GM13977 (cell line): Measurements from ENCODE around the gene AFTPH.

Experiments
- DNase-seq: peaks from one replicate; pipeline ENCODE4 v3.0.0; 2012; ENCODE audit warnings: low spot score
- in situ Hi-C: fragments of 300-500 bp; cut with MboI; formaldehyde crosslinking; loops from one replicate; pipeline ENCODE4 v1.12.0; 2022; ENCODE audit warnings: low sequenced_read_pairs, low pct_unique_long_range_greater_than_20kb, mixed read lengths, inconsistent platforms; ENCODE audit not compliant: unreplicated experiment
- TF ChIP-seq, protein P1 (sequence below): IDR thresholded peaks from 2 replicates; pipeline ENCODE4 v1.5.1; 2012; ENCODE audit warnings: mild to moderate bottlenecking, control low read depth; ENCODE audit not compliant: insufficient read depth; ENCODE audit errors: extremely low read depth, missing control alignments

Gene AFTPH

DNA sequence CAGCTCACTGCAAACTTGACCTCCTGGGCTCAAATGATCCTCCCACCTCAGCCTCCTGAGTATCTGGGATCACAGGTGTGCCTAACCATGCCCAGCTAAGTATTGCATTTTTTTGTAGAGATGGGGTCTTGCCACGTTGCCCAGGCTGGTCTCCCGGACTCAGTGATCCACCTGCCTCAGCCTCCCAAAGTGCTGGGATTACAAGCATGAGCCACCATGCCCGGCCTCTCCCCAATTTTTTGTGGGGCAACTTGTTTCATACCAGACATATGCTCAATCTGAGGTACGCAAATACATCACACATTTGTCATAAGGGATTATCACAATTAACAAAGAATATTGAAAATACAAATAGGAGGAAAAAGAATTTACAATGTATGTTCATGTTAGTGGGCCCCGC, 42.5 kb upstream of the AFTPH start:
- in situ Hi-C loops: loop anchor here (10.0 kb wide), 2 partner anchors 157 to 427 kb away; no protein-coding TSS in a partner anchor

DNA sequence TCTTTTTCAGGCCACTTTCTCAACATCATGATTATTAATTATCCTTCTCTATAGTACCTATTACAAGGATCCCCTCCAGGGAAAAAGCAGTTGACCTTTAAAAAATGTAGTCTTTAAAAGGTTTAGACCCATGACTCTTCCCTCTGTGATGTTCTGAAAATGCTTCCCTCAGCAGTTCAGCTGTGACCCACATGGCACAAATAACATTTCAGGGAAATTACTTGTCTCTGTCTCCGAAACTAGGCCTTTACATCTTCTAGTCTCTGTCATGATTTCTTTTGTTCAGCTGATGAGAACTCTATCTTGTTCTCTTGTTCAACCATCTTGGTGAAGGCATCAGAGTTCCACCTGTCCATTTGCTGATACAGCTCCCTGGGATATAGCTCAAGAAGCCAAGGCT, 41.9 kb upstream of the AFTPH start:
- DNase-seq: no peak
- in situ Hi-C loops: loop anchor here (10.0 kb wide), 2 partner anchors 157 to 427 kb away; no protein-coding TSS in a partner anchor
- TF ChIP-seq, protein P1, sequence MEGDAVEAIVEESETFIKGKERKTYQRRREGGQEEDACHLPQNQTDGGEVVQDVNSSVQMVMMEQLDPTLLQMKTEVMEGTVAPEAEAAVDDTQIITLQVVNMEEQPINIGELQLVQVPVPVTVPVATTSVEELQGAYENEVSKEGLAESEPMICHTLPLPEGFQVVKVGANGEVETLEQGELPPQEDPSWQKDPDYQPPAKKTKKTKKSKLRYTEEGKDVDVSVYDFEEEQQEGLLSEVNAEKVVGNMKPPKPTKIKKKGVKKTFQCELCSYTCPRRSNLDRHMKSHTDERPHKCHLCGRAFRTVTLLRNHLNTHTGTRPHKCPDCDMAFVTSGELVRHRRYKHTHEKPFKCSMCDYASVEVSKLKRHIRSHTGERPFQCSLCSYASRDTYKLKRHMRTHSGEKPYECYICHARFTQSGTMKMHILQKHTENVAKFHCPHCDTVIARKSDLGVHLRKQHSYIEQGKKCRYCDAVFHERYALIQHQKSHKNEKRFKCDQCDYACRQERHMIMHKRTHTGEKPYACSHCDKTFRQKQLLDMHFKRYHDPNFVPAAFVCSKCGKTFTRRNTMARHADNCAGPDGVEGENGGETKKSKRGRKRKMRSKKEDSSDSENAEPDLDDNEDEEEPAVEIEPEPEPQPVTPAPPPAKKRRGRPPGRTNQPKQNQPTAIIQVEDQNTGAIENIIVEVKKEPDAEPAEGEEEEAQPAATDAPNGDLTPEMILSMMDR: no peak

More for the DNA sequence above, 42.5 kb upstream of the AFTPH start:
- no peak for DNase-seq
- TF ChIP-seq, protein P1: no peak

DNA sequence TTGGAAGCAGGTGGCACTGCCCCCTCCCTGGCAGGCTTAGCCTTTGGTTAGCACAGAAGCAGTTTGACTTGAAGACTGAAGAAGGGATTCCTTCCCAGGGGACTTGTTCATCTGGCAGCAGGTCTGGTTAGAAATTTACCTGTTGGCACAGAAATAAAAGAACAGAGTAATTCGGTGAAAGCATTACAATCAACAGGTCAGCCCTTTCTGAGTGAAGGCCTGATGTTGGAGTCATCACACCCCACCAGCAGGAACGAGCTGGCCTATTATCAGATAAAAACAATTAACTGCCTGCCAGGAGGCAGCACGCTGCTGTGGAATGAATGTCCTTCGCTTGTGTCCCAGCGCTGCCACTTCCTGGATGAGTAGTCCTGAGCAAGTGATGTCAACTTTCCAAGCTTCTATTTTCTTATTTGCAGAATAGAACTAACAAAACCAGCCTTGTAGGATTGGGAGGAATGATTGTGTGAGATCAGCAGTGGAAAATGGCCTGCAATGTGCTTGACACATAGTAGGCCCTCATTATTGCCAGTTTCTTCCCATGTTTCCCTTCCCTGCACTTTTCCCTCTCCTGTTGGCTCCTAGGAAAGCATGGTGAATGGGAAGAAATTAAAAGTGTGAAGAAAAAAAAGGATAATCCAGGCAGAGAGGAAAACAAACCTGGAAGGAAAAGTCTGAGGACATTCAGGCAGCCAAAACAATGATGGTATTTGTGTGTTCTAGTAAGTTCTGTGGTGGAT, 41.2 kb upstream of the AFTPH start:
- DNase-seq: no peak
- in situ Hi-C loops: loop anchor here (10.0 kb wide), 2 partner anchors 158 to 428 kb away; no protein-coding TSS in a partner anchor

DNA sequence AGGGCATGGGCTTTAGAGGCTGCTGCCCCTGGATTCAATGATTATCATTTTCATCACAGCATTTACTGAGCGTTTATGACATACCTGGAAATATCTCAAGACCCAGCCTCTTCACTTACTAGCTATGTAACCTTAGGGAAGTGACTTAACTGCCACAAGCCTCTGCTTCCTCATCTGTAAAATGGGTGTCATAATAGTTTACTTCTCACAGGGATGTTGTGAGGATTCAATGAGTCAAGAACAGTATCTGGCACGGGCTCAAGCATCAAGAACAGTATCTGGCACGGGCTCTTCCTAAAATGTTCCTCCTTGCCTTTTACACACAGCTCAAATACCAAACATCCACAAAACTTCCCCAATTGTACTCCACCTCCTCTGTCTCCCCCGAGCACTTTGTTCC, 38.8 kb upstream of the AFTPH start:
- TF ChIP-seq, protein P1: no peak
- no peak for DNase-seq
- in situ Hi-C loops: loop anchor here (10.0 kb wide), 2 partner anchors 161 to 431 kb away; no protein-coding TSS in a partner anchor

More for the DNA sequence above, 41.2 kb upstream of the AFTPH start:
- TF ChIP-seq, protein P1: no peak

DNA sequence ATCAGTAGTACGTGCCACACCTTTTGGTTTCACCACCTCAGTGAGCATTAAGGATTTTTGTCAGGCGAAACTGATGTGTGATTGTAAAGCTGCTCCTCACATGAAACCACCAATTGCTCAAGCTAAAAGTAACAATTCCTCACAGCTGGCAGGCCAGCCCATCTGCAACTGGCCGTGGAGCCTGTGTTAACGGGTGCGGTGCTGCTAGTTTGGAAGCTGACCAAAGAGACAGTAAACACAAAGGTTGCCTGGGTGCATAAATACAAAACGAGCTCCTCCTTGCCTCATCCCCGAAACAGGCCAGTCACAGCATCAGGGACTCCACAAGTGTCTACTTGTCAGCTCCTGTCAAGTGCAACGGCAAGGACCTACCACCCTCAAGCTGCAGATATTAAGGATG, 38.2 kb upstream of the AFTPH start:
- DNase-seq: no peak
- in situ Hi-C loops: loop anchor here (10.0 kb wide), 2 partner anchors 161 to 431 kb away; no protein-coding TSS in a partner anchor
- TF ChIP-seq, protein P1: no peak

DNA sequence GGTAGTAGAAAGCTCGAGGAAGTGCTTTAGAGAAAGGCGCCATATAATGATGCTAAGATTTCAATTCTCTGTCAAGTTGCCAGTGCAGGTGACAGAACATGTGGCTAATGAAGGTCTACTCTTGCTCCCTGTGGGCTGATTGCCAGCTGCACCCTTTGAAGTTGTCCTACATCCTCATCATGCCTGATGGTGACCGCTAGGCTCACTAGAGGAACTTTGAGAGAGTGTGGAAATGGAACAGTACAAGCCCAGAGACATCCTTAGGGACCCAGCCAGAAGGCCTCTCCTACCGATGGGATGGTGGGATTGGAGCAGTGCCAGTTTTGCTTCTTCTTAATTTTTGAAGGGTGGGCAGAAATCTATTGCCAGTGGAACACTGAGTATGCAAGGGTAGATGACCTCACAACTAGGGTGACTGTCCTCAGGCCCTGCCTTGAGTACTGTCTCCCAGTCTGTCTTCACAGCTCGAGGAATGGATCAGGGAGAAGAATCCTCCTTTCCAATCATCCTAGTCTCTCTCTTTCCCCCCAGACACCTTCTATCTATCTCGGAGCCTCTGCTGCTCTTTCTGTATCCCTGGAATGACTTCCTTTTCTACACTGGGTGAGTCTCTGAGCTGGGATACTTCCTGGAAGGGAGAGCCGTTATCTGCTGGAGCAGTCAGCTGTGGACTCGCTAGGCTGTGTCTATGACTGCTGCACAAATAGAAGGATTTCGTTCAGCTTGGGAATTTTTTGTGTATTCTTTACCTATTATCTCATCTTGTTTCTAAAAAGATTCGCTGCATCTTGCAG, 36.7 kb upstream of the AFTPH start:
- in situ Hi-C loops: loop anchor here (10.0 kb wide), 2 partner anchors 163 to 433 kb away; no protein-coding TSS in a partner anchor
- TF ChIP-seq, protein P1: no peak
- no peak for DNase-seq
